Activated T-cell treated with anti-CD3 and anti-CD28 coated beads, Interleukin-2, amount 50 U/mL, for 72 hours (primary cell): ENCODE results near the gene NOXO1. TPM values are rescaled to one million over a fixed set of nuclear protein-coding genes. Genes with fewer than 3 reads are reported as not detected.

Source experiments
- total RNA-seq, 2 donors: library from RNA; stranded (reverse); gene quantifications; one replicate each; pipeline ENCODE4 v1.2.3, GENCODE V29; 2022

NOXO1 gene
- total RNA-seq, 2 donors from 2014 or later: 1.8 TPM; not detected in 1

Other genes starting within 250 kb of the NOXO1 start
- 10 to 100 TPM; 55.0 to 56.1 TPM for gene NME3, start 209.9 kb downstream of the NOXO1 start, total RNA-seq
- gene EME2, start 208.7 kb downstream of the NOXO1 start, total RNA-seq: 10 to 100 TPM; 14.4 to 18.6 TPM
- 100 to 1,000 TPM in 1 of 2 donors, 10 to 100 TPM in 1; 86.0 to 123 TPM for gene MRPS34, start 208.3 kb downstream of the NOXO1 start, total RNA-seq
- 10 to 100 TPM; 37.1 to 40.1 TPM for gene SPSB3, start 198.9 kb downstream of the NOXO1 start, total RNA-seq
- gene NUBP2, start 198.5 kb downstream of the NOXO1 start, total RNA-seq: 10 to 100 TPM; 47.8 to 50.1 TPM
- under 1 TPM; 0.14 to 0.37 TPM for gene IGFALS, start 187.8 kb downstream of the NOXO1 start, total RNA-seq
- gene HAGH, start 154.6 kb downstream of the NOXO1 start, total RNA-seq: 10 to 100 TPM; 45.0 to 53.5 TPM
- gene FAHD1, start 154.3 kb downstream of the NOXO1 start, total RNA-seq: 10 to 100 TPM; 11.1 to 13.5 TPM
- under 1 TPM; 0.53 to 0.94 TPM for gene MEIOB, start 109.3 kb downstream of the NOXO1 start, total RNA-seq
- gene HS3ST6, start 63.1 kb downstream of the NOXO1 start, total RNA-seq: not detected
- gene MSRB1, start 38.3 kb downstream of the NOXO1 start, total RNA-seq: 10 to 100 TPM; 17.9 to 18.8 TPM
- under 1 TPM; 0.38 to 0.51 TPM for gene RPL3L, start 26.8 kb downstream of the NOXO1 start, total RNA-seq
- 10 to 100 TPM; 69.3 to 98.3 TPM for gene NDUFB10, start 21.9 kb downstream of the NOXO1 start, total RNA-seq
- gene RPS2, start 16.6 kb downstream of the NOXO1 start, total RNA-seq: 1,000 to 10,000 TPM; 5,556 to 5,984 TPM
- under 1 TPM in 1 of 2 donors, not detected in 1; 0.81 TPM for gene RNF151, start 14.6 kb downstream of the NOXO1 start, total RNA-seq
- gene TBL3, start 9.4 kb downstream of the NOXO1 start, total RNA-seq: 10 to 100 TPM; 22.6 to 24.4 TPM
- gene GFER, start 2.7 kb upstream of the NOXO1 start, total RNA-seq: 10 to 100 TPM; 41.4 to 49.3 TPM
- 10 to 100 TPM; 38.6 to 50.9 TPM for gene SYNGR3, start 8.5 kb upstream of the NOXO1 start, total RNA-seq
- gene ZNF598, start 28.4 kb upstream of the NOXO1 start, total RNA-seq: 100 to 1,000 TPM in 1 of 2 donors, 10 to 100 TPM in 1; 87.1 to 110 TPM
- 1 to 10 TPM; 1.5 to 1.9 TPM for gene NPW, start 38.3 kb upstream of the NOXO1 start, total RNA-seq
- gene NHERF2, start 45.4 kb upstream of the NOXO1 start, total RNA-seq: 1 to 10 TPM; 2.2 to 3.0 TPM
- 10 to 100 TPM; 13.2 to 21.0 TPM for gene NTHL1, start 66.4 kb upstream of the NOXO1 start, total RNA-seq
- 10 to 100 TPM; 96.6 to 98.4 TPM for gene TSC2, start 66.5 kb upstream of the NOXO1 start, total RNA-seq
- 10 to 100 TPM; 90.2 to 95.7 TPM for gene PKD1, start 154.4 kb upstream of the NOXO1 start, total RNA-seq
- 1 to 10 TPM in 1 of 2 donors, under 1 TPM in 1; 0.82 to 2.0 TPM for gene RAB26, start 167.2 kb upstream of the NOXO1 start, total RNA-seq
- 10 to 100 TPM; 66.4 to 72.9 TPM for gene TRAF7, start 174.3 kb upstream of the NOXO1 start, total RNA-seq
- gene CASKIN1, start 215.1 kb upstream of the NOXO1 start, total RNA-seq: 1 to 10 TPM in 1 of 2 donors, under 1 TPM in 1; 0.89 to 2.1 TPM
- gene MLST8, start 224.0 kb upstream of the NOXO1 start, total RNA-seq: 10 to 100 TPM; 54.9 to 65.6 TPM
- 10 to 100 TPM; 12.8 to 14.4 TPM for gene BRICD5, start 229.4 kb upstream of the NOXO1 start, total RNA-seq
- 10 to 100 TPM; 12.1 to 12.6 TPM for gene PGP, start 233.4 kb upstream of the NOXO1 start, total RNA-seq
- gene E4F1, start 242.1 kb upstream of the NOXO1 start, total RNA-seq: 10 to 100 TPM; 22.1 to 24.3 TPM